Neural cell (in vitro differentiated cells): ENCODE data around the gene RCC1. TPM values are rescaled to one million over a fixed set of nuclear protein-coding genes. Genes with fewer than 3 reads are reported as not detected.
A peak's percentile ranks its signal among the peaks of the same experiment; 100 is the strongest.

ENCODE experiments used
- H2AFZ ChIP-seq: fragments of 200-600, 300-800 bp; sonication (generic), shearing (Covaris generic); 2 replicates; pipeline ENCODE4 v1.6.0; 2014; ENCODE audit warnings: low read depth, mild to moderate bottlenecking, antibody characterized with exemption, low read length, moderate library complexity
- H3F3A ChIP-seq: fragments of 200-600 bp; shearing (Covaris generic); 2 replicates; pipeline ENCODE4 v1.6.1; 2016; ENCODE audit warnings: mild to moderate bottlenecking, moderate library complexity, mixed read lengths, antibody characterized with exemption, low read length; ENCODE audit not compliant: insufficient read depth, poor library complexity, severe bottlenecking
- H3K27ac ChIP-seq: fragments of 200-600, 300-800 bp; sonication (generic), shearing (Covaris generic); 2 replicates; pipeline ENCODE4 v1.5.1; 2014; ENCODE audit warnings: mild to moderate bottlenecking, low read length, moderate library complexity
- H3K27me3 ChIP-seq: fragments of 300-800, 200-600 bp; sonication (generic), shearing (Covaris generic); 2 replicates; pipeline ENCODE4 v1.6.0; 2014; ENCODE audit warnings: mild to moderate bottlenecking, low read depth, low read length, moderate library complexity; ENCODE audit not compliant: insufficient read depth
- H3K36me3 ChIP-seq: fragments of 300-800, 200-600 bp; sonication (generic), shearing (Covaris generic); 2 replicates; pipeline ENCODE4 v1.5.1; 2014; ENCODE audit warnings: mild to moderate bottlenecking, antibody characterized with exemption, low read length, moderate library complexity; ENCODE audit not compliant: insufficient read depth
- H3K4me2 ChIP-seq: fragments of 300-800, 200-600 bp; sonication (generic), shearing (Covaris generic); 2 replicates; pipeline ENCODE4 v1.6.0; 2014; ENCODE audit warnings: mild to moderate bottlenecking, low read length
- H3K4me3 ChIP-seq: fragments of 300-800, 200-600 bp; sonication (generic), shearing (Covaris generic); 2 replicates; pipeline ENCODE4 v1.5.1; 2014; ENCODE audit warnings: mild to moderate bottlenecking, low read length, moderate library complexity
- H3K79me2 ChIP-seq: fragments of 200-600 bp; shearing (Covaris generic); replicated peaks from 2 replicates; pipeline ENCODE4 v1.6.0; 2014; ENCODE audit warnings: mild to moderate bottlenecking, low read length, moderate library complexity; ENCODE audit not compliant: insufficient read depth
- H3K9ac ChIP-seq: fragments of 300-800, 200-600 bp; sonication (generic), shearing (Covaris generic); 2 replicates; pipeline ENCODE4 v1.6.1; 2016; ENCODE audit warnings: mild to moderate bottlenecking, low read length, mixed read lengths
- H3K9me2 ChIP-seq: fragments of 200-600 bp; shearing (Covaris generic); 2 replicates; pipeline ENCODE4 v1.6.1; 2016; ENCODE audit warnings: mild to moderate bottlenecking, low read length, mixed read lengths; ENCODE audit not compliant: insufficient read depth
- H3K9me3 ChIP-seq: fragments of 200-600, 300-800 bp; sonication (generic), shearing (Covaris generic); 2 replicates; pipeline ENCODE4 v1.6.1; 2016; ENCODE audit warnings: mild to moderate bottlenecking, mixed run types, low read length, moderate library complexity, mixed read lengths
- H4K20me1 ChIP-seq: fragments of 200-600 bp; shearing (Covaris generic); 2 replicates; pipeline ENCODE4 v1.6.1; 2016; ENCODE audit warnings: mild to moderate bottlenecking, mixed run types; ENCODE audit not compliant: insufficient read depth
- CTCF ChIP-seq: fragments of 450-650 bp; IDR thresholded peaks from 2 replicates; pipeline ENCODE4 v1.5.1; 2014; ENCODE audit warnings: antibody characterized with exemption, mild to moderate bottlenecking, moderate library complexity; ENCODE audit not compliant: poor library complexity, severe bottlenecking
- EP300 ChIP-seq: fragments of 450-650 bp; conservative IDR thresholded peaks from 2 replicates; pipeline ENCODE4 v1.6.1; 2014; ENCODE audit warnings: antibody characterized with exemption, mild to moderate bottlenecking, moderate library complexity; ENCODE audit not compliant: poor library complexity, severe bottlenecking
- EZH2 ChIP-seq: fragments of 200-600, 300-800 bp; shearing (Covaris generic), sonication (generic); IDR thresholded peaks from 2 replicates; pipeline ENCODE4 v1.6.1; 2014; ENCODE audit warnings: antibody characterized with exemption, low read length, borderline replicate concordance, mild to moderate bottlenecking; ENCODE audit not compliant: insufficient read depth, poor library complexity, severe bottlenecking
- MXI1 ChIP-seq: fragments of 450-650 bp; conservative IDR thresholded peaks from 2 replicates; pipeline ENCODE4 v1.6.1; 2014; ENCODE audit warnings: antibody characterized with exemption, mild to moderate bottlenecking; ENCODE audit not compliant: poor library complexity, severe bottlenecking
- POLR2AphosphoS5 ChIP-seq: IDR thresholded peaks from 2 replicates; pipeline ENCODE4 v1.6.1; 2012
- RAD21 ChIP-seq: fragments of 450-650 bp; conservative IDR thresholded peaks from 2 replicates; pipeline ENCODE4 v1.6.1; 2014; ENCODE audit warnings: antibody characterized with exemption, mild to moderate bottlenecking, moderate library complexity
- REST ChIP-seq: IDR thresholded peaks from 2 replicates; pipeline ENCODE4 v1.6.1; 2012; ENCODE audit warnings: borderline replicate concordance
- SMC3 ChIP-seq: fragments of 450-650 bp; conservative IDR thresholded peaks from 2 replicates; pipeline ENCODE4 v1.6.1; 2014; ENCODE audit warnings: antibody characterized with exemption, mild to moderate bottlenecking, moderate library complexity; ENCODE audit not compliant: poor library complexity
- TAF1 ChIP-seq: IDR thresholded peaks from 2 replicates; pipeline ENCODE4 v1.6.1; 2012; ENCODE audit warnings: low read depth
- polyA plus RNA-seq: library from polyadenylated mRNA; depleted of rRNA; stranded (reverse); fragments of >200 nt; gene quantifications from 2 replicates; pipeline ENCODE4 v1.2.3, GENCODE V29; 2014

Gene RCC1
- polyA plus RNA-seq, 1 donor from 2014 or later = 13.1 TPM

GRCh38 chr1:28552758-28553663 lies 47.2 kb downstream of the RCC1 start, which contains the start of gene TRNAU1AP:
TRNAU1AP (plus strand) TSS chr1:28553085; CDS start chr1:28553111, 26 bp downstream.
- Histone ChIP-seq H3K4me2 (peak within 1 kb of the TSS; percentile 45), H3K79me2 (peaks cover 12% of the 10 kb centered on the region), H3F3A (no peaks in the 10 kb centered on the region), H3K9ac (peak within 1 kb of the TSS; percentile 90), H3K36me3 (no peaks in the 10 kb centered on the region), H3K27ac (peak within 1 kb of the TSS; percentile 65), H2AFZ (peak within 1 kb of the TSS; percentile 85), H3K27me3 (no peaks in the 10 kb centered on the region), H3K4me3 (peak within 1 kb of the TSS; percentile 84), H4K20me1 (no peaks in the 10 kb centered on the region), H3K9me3 (no peaks in the 10 kb centered on the region), H3K9me2 (no peaks in the 10 kb centered on the region)
- TF ChIP-seq EP300 (peak; percentile 55), REST (peak; percentile 84), MXI1 (peak; percentile 67), SMC3 (no peak), RAD21 (no peak), POLR2AphosphoS5 (peak; percentile 93), EZH2 (no peak), CTCF (no peak), TAF1 (peak; percentile 76)

GRCh38 chr1:28560886-28561285 lies 55.0 kb downstream of the RCC1 start:
- Histone ChIP-seq H3K9me3 (no peaks in the 10 kb centered on the region), H3K79me2 (no peaks in the 10 kb centered on the region), H3K36me3 (peaks cover 7% of the 10 kb centered on the region), H4K20me1 (no peaks in the 10 kb centered on the region), H3K9ac (no peak overlapping the region), H3K27me3 (no peaks in the 10 kb centered on the region), H3K9me2 (no peaks in the 10 kb centered on the region), H2AFZ (no peak overlapping the region), H3K27ac (no peak overlapping the region), H3F3A (no peaks in the 10 kb centered on the region), H3K4me3 (no peak overlapping the region), H3K4me2 (no peak overlapping the region)
- TF ChIP-seq SMC3 (no peak), TAF1 (no peak), REST (no peak), CTCF (no peak)
